K562 (cell line): ENCODE results near the gene SMIM30. TPM values are rescaled to one million over a fixed set of nuclear protein-coding genes. Genes with fewer than 3 reads are reported as not detected.

Experiments used
- ATF1 ChIP-seq, 2 experiments: fragments of 450-650 bp in 1 of 2; IDR thresholded peaks; 2 replicates each; pipeline ENCODE4 v1.6.1; 2016; ENCODE audit warnings: missing compliant biosample characterization in 1 of 2, missing genetic modification characterization in 1 of 2
- CTCF ChIP-seq, 3 experiments: IDR thresholded peaks in 2 of 3; conservative IDR thresholded peaks in 1 of 3; 2 replicates each; pipeline ENCODE4 v1.5.1; 2011 to 2012; ENCODE audit warnings: low read length in 3 of 3, mild to moderate bottlenecking in 3 of 3, control low read depth in 2 of 3, improper control_type of control experiment in 1 of 3, inconsistent platforms in 1 of 3, low read depth in 1 of 3, mixed read lengths in 1 of 3, moderate library complexity in 1 of 3; ENCODE audit not compliant: insufficient read depth in 2 of 3
- ETV5 ChIP-seq: sonication (generic); formaldehyde crosslinking; IDR thresholded peaks from 2 replicates; pipeline ENCODE4 v1.4.0; 2020; ENCODE audit warnings: low read depth, mild to moderate bottlenecking, missing genetic modification reagents
- FOXM1 ChIP-seq, 2 experiments: fragments of 450-650 bp in 1 of 2; sonication (generic) in 1 of 2; formaldehyde crosslinking in 1 of 2; IDR thresholded peaks; 2 replicates each; pipeline versions ENCODE4 v1.6.1 to v1.9.0; 2017 to 2022; ENCODE audit warnings: low read depth in 2 of 2, mild to moderate bottlenecking in 2 of 2, missing genetic modification reagents in 1 of 2, moderate library complexity in 1 of 2
- HDGF ChIP-seq: fragments of 450-650 bp; IDR thresholded peaks from 2 replicates; pipeline ENCODE4 v1.6.1; 2016
- LARP7 ChIP-seq: fragments of 450-650 bp; IDR thresholded peaks from 2 replicates; pipeline ENCODE4 v1.6.1; 2016
- NFRKB ChIP-seq: fragments of 450-650 bp; IDR thresholded peaks from 2 replicates; pipeline ENCODE4 v1.6.1; 2016; ENCODE audit warnings: low read depth
- NFYB ChIP-seq: IDR thresholded peaks from 2 replicates; pipeline ENCODE4 v1.6.1; 2011; ENCODE audit warnings: mild to moderate bottlenecking, moderate library complexity; ENCODE audit not compliant: insufficient read length; ENCODE audit errors: extremely low read depth
- NONO ChIP-seq, 2 experiments: fragments of 200-400 bp in 1 of 2; fragments of 450-650 bp in 1 of 2; formaldehyde crosslinking in 1 of 2; IDR thresholded peaks; 2 replicates each; pipeline ENCODE4 v1.6.1; 2017; ENCODE audit warnings: low read depth in 2 of 2, mild to moderate bottlenecking in 2 of 2, moderate library complexity in 2 of 2, low read length in 1 of 2
- PATZ1 ChIP-seq: fragments of 250-450 bp; sonication (Bioruptor Pico); IDR thresholded peaks from 2 replicates; pipeline ENCODE4 v1.5.0; 2020; ENCODE audit warnings: mild to moderate bottlenecking, borderline replicate concordance
- POLR2AphosphoS5 ChIP-seq: IDR thresholded peaks from 2 replicates; pipeline ENCODE4 v1.6.1; 2011; ENCODE audit warnings: mild to moderate bottlenecking, low read depth, low read length, moderate library complexity; ENCODE audit not compliant: control insufficient read depth, insufficient read depth
- RAD21 ChIP-seq, 2 experiments: fragments of 250-450 bp in 1 of 2; fragments of 450-650 bp in 1 of 2; sonication (Bioruptor Pico) in 1 of 2; formaldehyde crosslinking in 1 of 2; IDR thresholded peaks in 1 of 2; conservative IDR thresholded peaks in 1 of 2; 2 replicates each; pipeline versions ENCODE4 v1.4.0 to v1.8.0; 2020 to 2022; ENCODE audit warnings: mild to moderate bottlenecking in 2 of 2, moderate library complexity in 1 of 2
- RBBP5 ChIP-seq: fragments of 200-600 bp; sonication (generic); IDR thresholded peaks from 2 replicates; pipeline ENCODE4 v1.6.1; 2012; ENCODE audit warnings: borderline replicate concordance, mild to moderate bottlenecking, low read length, control low read depth, inconsistent platforms; ENCODE audit not compliant: insufficient read depth, poor library complexity, severe bottlenecking
- SMAD3 ChIP-seq: fragments of 450-650 bp; formaldehyde crosslinking; conservative IDR thresholded peaks from 2 replicates; pipeline ENCODE4 v1.4.0; 2020; ENCODE audit warnings: mild to moderate bottlenecking
- SMARCE1 ChIP-seq: fragments of 450-650 bp; IDR thresholded peaks from 2 replicates; pipeline ENCODE4 v1.7.1; 2016; ENCODE audit warnings: mild to moderate bottlenecking
- SOX6 ChIP-seq: fragments of 450-650 bp; IDR thresholded peaks from 2 replicates; pipeline ENCODE4 v1.6.1; 2014; ENCODE audit warnings: mild to moderate bottlenecking
- STAT5A ChIP-seq: IDR thresholded peaks from 2 replicates; pipeline ENCODE4 v1.6.1; 2012; ENCODE audit warnings: low read length, inconsistent platforms, borderline replicate concordance
- ZNF408 ChIP-seq: fragments of 250-450 bp; sonication (Bioruptor Pico); IDR thresholded peaks from 2 replicates; pipeline ENCODE4 v1.4.0; 2020; ENCODE audit warnings: low read depth, mild to moderate bottlenecking, moderate library complexity
- ZNF561 ChIP-seq: fragments of 450-650 bp; formaldehyde crosslinking; conservative IDR thresholded peaks from 2 replicates; pipeline ENCODE4 v1.4.0; 2020; ENCODE audit warnings: mild to moderate bottlenecking, moderate library complexity
- polyA plus RNA-seq, 8 experiments: library from polyadenylated mRNA; depleted of rRNA in 4 of 8; stranded (reverse) in 5 of 8; unstranded in 3 of 8; fragments of >200 nt; fragmentation: Nextera tagmentation in 2 of 8; fragmentation: Illumina TruSeq in 1 of 8; extraction: Ambion mirVana in 2 of 8; extraction: Trizol in 1 of 8; gene quantifications; 2 replicates each; pipeline versions ENCODE4 v1.2.1 to v1.2.3, GENCODE V29; 2011 to 2014; ENCODE audit warnings: inconsistent platforms in 1 of 8, missing spikeins in 1 of 8
- total RNA-seq, 7 experiments: library from RNA; depleted of rRNA in 6 of 7; stranded (reverse); fragments of >200 nt in 6 of 7; fragmentation: Illumina TruSeq in 2 of 7; extraction: Trizol in 2 of 7; gene quantifications; 2 replicates each; pipeline versions ENCODE4 v1.2.1 to v1.2.3, GENCODE V29; 2011 to 2021; ENCODE audit warnings: low replicate concordance in 1 of 7
- TF ChIP-seq, protein P1 (sequence below): fragments of 450-650 bp; IDR thresholded peaks from 2 replicates; pipeline ENCODE4 v1.6.1; 2017; ENCODE audit warnings: antibody characterized with exemption

The SMIM30 gene
- total and polyA plus RNA-seq, 9 of the 15 experiments (the other 6 are each of a cell fraction or from before 2014, with no cell fraction given) = 161 to 891 (median 316) TPM

- TF ChIP-seq PATZ1 (CRISPR knock-in tag) (no peak), NFYB (peak; percentile 42), ETV5 (CRISPR knock-in tag) (no peak), RBBP5 (no peak), RAD21 (CRISPR knock-in tag; conservative IDR thresholded peaks at IDR 0.05 in 1 of 2, IDR thresholded peaks at IDR 0.05 in 1 of 2) (0 out of 4 replicates have a peak, but pooled peaks of 1 of the 2 experiments have one; percentile 23), SOX6 (peak; percentile 35; the same call in 1 of the 2 replicates), LARP7 (no peak), SMAD3 (CRISPR knock-in tag) (0 out of 2 replicates have a peak, but pooled peaks have one; percentile 31), NFRKB (peak; percentile 52; the same call in 1 of the 2 replicates), SMARCE1 (peak; percentile 58; the same call in 1 of the 2 replicates), HDGF (no peak), NONO (IDR thresholded peaks at IDR 0.05; ENCODE audit: low read depth in 2 of 2, low read length in 1 of 2) (no peak), FOXM1 (IDR thresholded peaks at IDR 0.05; ENCODE audit: low read depth) (peak; percentile 78; the same call in 1 of the 2 replicates), FOXM1 (CRISPR knock-in tag; IDR thresholded peaks at IDR 0.05; ENCODE audit: low read depth) (no peak), ATF1 (CRISPR knock-in tag; IDR thresholded peaks at IDR 0.05) (no peak), ATF1 (tag; IDR thresholded peaks at IDR 0.05) (peak; percentile 78), ZNF561 (0 out of 2 replicates have a peak, but pooled peaks have one; percentile 14), CTCF (IDR thresholded peaks at IDR 0.05 in 2 of 3, conservative IDR thresholded peaks at IDR 0.05 in 1 of 3; ENCODE audit: insufficient read depth in 2 of 3, low read depth in 1 of 3, low read length in 3 of 3) (no peak), POLR2AphosphoS5 (no peak), ZNF408 (no peak), STAT5A (0 out of 2 replicates have a peak, but pooled peaks have one; percentile 38)
- TF ChIP-seq, protein P1, sequence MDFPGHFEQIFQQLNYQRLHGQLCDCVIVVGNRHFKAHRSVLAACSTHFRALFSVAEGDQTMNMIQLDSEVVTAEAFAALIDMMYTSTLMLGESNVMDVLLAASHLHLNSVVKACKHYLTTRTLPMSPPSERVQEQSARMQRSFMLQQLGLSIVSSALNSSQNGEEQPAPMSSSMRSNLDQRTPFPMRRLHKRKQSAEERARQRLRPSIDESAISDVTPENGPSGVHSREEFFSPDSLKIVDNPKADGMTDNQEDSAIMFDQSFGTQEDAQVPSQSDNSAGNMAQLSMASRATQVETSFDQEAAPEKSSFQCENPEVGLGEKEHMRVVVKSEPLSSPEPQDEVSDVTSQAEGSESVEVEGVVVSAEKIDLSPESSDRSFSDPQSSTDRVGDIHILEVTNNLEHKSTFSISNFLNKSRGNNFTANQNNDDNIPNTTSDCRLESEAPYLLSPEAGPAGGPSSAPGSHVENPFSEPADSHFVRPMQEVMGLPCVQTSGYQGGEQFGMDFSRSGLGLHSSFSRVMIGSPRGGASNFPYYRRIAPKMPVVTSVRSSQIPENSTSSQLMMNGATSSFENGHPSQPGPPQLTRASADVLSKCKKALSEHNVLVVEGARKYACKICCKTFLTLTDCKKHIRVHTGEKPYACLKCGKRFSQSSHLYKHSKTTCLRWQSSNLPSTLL = no peak
Observed at GRCh38 chr7:113087071-113087998, 31.0 kb downstream of the SMIM30 start (continued).
